OCI-LY1 (cell line): ENCODE data around the gene ENPP7.

Experiments used
- H2AFZ ChIP-seq: fragments of 200-600 bp; sonication (generic), shearing (Covaris generic); 2 replicates; pipeline ENCODE4 v1.6.0; 2014; ENCODE audit warnings: antibody characterized with exemption, mild to moderate bottlenecking, low read length
- H3F3A ChIP-seq: fragments of 200-600 bp; sonication (generic), shearing (Covaris generic); 2 replicates; pipeline ENCODE4 v1.6.0; 2014; ENCODE audit warnings: mild to moderate bottlenecking, antibody characterized with exemption, low read length, moderate library complexity; ENCODE audit not compliant: insufficient read depth
- H3K27ac ChIP-seq: fragments of 200-600 bp; sonication (generic); 2 replicates; pipeline ENCODE4 v1.5.1; 2014; ENCODE audit warnings: low read length, mixed run types, mild to moderate bottlenecking, low read depth; ENCODE audit not compliant: poor library complexity, severe bottlenecking
- H3K27me3 ChIP-seq: fragments of 200-600 bp; sonication (generic); 2 replicates; pipeline ENCODE4 v1.6.0; 2014; ENCODE audit warnings: antibody characterized with exemption, mild to moderate bottlenecking, low read length, moderate library complexity; ENCODE audit not compliant: insufficient read depth
- H3K36me3 ChIP-seq: fragments of 200-600 bp; sonication (generic); 2 replicates; pipeline ENCODE4 v1.6.1; 2014; ENCODE audit warnings: mild to moderate bottlenecking, antibody characterized with exemption, low read length, moderate library complexity, mixed read lengths; ENCODE audit not compliant: insufficient read depth
- H3K4me1 ChIP-seq: fragments of 200-600 bp; sonication (generic); 2 replicates; pipeline ENCODE4 v1.5.1; 2014; ENCODE audit warnings: mild to moderate bottlenecking, low read length, moderate library complexity; ENCODE audit not compliant: insufficient read depth, severe bottlenecking
- H3K4me2 ChIP-seq: fragments of 200-600 bp; sonication (generic), shearing (Covaris generic); 2 replicates; pipeline ENCODE4 v1.6.1; 2014; ENCODE audit warnings: low read length
- H3K4me3 ChIP-seq: fragments of 200-600 bp; sonication (generic); 2 replicates; pipeline ENCODE4 v1.5.1; 2014; ENCODE audit warnings: low read length, low read depth, mild to moderate bottlenecking, mixed read lengths; ENCODE audit not compliant: poor library complexity, severe bottlenecking
- H3K79me2 ChIP-seq: fragments of 200-600 bp; shearing (Covaris generic); 2 replicates; pipeline ENCODE4 v1.6.1; 2016; ENCODE audit warnings: mixed run types, low read length, mixed read lengths; ENCODE audit not compliant: insufficient read depth
- H3K9ac ChIP-seq: fragments of 200-600 bp; sonication (generic), shearing (Covaris generic); 2 replicates; pipeline ENCODE4 v1.6.1; 2014; ENCODE audit warnings: mild to moderate bottlenecking, low read length, mixed read lengths
- H3K9me2 ChIP-seq: fragments of 200-600 bp; sonication (generic), shearing (Covaris generic); 2 replicates; pipeline ENCODE4 v1.6.1; 2014; ENCODE audit warnings: low read depth, mild to moderate bottlenecking, low read length, mixed read lengths
- H3K9me3 ChIP-seq: fragments of 200-600 bp; shearing (Covaris generic); 2 replicates; pipeline ENCODE4 v1.6.1; 2014; ENCODE audit warnings: low read length, mixed read lengths
- H4K20me1 ChIP-seq: fragments of 200-600 bp; sonication (generic), shearing (Covaris generic); 2 replicates; pipeline ENCODE4 v1.6.0; 2016; ENCODE audit warnings: mild to moderate bottlenecking, low read length; ENCODE audit not compliant: insufficient read depth
- EZH2 ChIP-seq: fragments of 200-600 bp; sonication (generic), shearing (Covaris generic); IDR thresholded peaks from 2 replicates; pipeline ENCODE4 v1.8.0; 2017; ENCODE audit warnings: borderline replicate concordance, mixed run types, mild to moderate bottlenecking, antibody characterized with exemption, low read length, moderate library complexity, mixed read lengths
- TF ChIP-seq, protein P1 (sequence below): fragments of 200-600 bp; sonication (generic), shearing (Covaris generic); IDR thresholded peaks from 2 replicates; pipeline ENCODE4 v1.5.1; 2017; ENCODE audit warnings: mild to moderate bottlenecking, antibody characterized with exemption, low read length, moderate library complexity, mixed read lengths

Gene ENPP7, protein sequence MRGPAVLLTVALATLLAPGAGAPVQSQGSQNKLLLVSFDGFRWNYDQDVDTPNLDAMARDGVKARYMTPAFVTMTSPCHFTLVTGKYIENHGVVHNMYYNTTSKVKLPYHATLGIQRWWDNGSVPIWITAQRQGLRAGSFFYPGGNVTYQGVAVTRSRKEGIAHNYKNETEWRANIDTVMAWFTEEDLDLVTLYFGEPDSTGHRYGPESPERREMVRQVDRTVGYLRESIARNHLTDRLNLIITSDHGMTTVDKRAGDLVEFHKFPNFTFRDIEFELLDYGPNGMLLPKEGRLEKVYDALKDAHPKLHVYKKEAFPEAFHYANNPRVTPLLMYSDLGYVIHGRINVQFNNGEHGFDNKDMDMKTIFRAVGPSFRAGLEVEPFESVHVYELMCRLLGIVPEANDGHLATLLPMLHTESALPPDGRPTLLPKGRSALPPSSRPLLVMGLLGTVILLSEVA

DNA sequence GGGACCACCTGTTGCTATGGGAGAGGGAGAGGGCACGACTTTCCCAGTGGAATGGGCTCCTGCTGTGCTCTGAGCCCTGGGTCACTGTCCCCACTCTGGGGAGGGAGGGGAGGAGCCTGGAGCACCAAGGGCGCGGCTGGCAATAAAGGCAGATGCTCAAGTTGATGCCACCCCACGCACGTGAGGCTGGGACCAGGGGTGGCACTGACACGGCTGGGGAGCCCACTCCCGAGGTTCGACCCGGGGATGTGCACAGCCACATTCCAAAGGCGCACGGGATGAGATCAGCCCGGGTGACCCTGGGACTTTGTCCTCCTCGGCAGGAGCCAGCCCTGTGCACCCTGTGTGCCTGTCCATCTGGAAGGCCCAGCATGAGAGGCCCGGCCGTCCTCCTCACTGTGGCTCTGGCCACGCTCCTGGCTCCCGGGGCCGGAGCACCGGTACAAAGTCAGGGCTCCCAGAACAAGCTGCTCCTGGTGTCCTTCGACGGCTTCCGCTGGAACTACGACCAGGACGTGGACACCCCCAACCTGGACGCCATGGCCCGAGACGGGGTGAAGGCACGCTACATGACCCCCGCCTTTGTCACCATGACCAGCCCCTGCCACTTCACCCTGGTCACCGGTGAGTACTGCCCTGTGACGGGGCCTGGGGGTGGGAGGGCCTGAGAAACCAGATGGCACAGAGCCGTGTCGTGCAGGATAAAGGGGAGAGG, at the start of gene ENPP7:
Gene ENPP7, plus strand, starts transcription at position 175 of the 715 bp plus-strand sequence. Its CDS starts 197 bp downstream, at position 372.
- no peaks in the 10 kb centered on the region for H3K79me2 ChIP-seq
- peaks cover 31% of the 10 kb centered on the region for H3K4me1 ChIP-seq
- no peak within 1 kb of the TSS for H3K9ac ChIP-seq
- no peak for TF ChIP-seq EZH2
- TF ChIP-seq, protein P1, sequence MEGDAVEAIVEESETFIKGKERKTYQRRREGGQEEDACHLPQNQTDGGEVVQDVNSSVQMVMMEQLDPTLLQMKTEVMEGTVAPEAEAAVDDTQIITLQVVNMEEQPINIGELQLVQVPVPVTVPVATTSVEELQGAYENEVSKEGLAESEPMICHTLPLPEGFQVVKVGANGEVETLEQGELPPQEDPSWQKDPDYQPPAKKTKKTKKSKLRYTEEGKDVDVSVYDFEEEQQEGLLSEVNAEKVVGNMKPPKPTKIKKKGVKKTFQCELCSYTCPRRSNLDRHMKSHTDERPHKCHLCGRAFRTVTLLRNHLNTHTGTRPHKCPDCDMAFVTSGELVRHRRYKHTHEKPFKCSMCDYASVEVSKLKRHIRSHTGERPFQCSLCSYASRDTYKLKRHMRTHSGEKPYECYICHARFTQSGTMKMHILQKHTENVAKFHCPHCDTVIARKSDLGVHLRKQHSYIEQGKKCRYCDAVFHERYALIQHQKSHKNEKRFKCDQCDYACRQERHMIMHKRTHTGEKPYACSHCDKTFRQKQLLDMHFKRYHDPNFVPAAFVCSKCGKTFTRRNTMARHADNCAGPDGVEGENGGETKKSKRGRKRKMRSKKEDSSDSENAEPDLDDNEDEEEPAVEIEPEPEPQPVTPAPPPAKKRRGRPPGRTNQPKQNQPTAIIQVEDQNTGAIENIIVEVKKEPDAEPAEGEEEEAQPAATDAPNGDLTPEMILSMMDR: no peak
- H2AFZ ChIP-seq: no peak within 1 kb of the TSS
- no peak within 1 kb of the TSS for H3K4me3 ChIP-seq
- H3F3A ChIP-seq: no peaks in the 10 kb centered on the region
- no peaks in the 10 kb centered on the region for H3K27me3 ChIP-seq
- no peak within 1 kb of the TSS for H3K27ac ChIP-seq
- no peak within 1 kb of the TSS for H3K4me2 ChIP-seq
- H3K36me3 ChIP-seq: no peaks in the 10 kb centered on the region
- no peaks in the 10 kb centered on the region for H3K9me3 ChIP-seq
- H3K9me2 ChIP-seq: no peaks in the 10 kb centered on the region
- H4K20me1 ChIP-seq: no peaks in the 10 kb centered on the region

DNA sequence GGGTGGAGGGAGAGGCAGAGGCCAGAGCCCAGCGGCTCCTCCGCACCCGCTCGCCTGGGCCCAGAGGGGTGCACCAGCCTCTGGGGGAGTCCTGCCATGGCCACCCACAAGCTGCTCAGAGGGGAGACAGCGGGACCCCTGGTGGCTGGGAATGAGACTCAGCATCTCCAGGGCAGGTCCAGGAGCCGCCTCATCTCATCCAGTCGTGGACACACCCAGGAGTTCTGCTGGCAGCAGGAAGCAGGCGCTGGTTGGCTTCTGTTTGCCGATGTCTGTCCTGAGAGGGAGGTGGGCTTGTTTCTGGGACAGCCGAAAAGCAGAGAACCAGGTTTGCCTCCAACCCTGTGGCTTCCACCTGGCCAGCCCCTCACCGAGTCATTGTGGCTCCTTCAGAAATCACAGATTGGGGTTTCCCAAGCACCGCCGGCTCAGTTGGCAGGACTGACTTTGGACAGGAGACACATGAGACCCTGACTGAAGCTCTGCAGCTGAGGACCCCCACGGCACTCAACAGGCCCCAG, 49.6 kb upstream of the ENPP7 start:
- Histone ChIP-seq H3K9me2 (no peaks in the 10 kb centered on the region), H2AFZ (no peak overlapping the region), H3F3A (no peaks in the 10 kb centered on the region), H3K4me3 (no peak overlapping the region), H3K9me3 (no peaks in the 10 kb centered on the region), H3K4me2 (no peak overlapping the region), H3K27ac (no peak overlapping the region), H3K27me3 (peaks cover 4% of the 10 kb centered on the region), H3K79me2 (no peaks in the 10 kb centered on the region), H3K4me1 (no peaks in the 10 kb centered on the region), H3K9ac (no peak overlapping the region), H3K36me3 (no peaks in the 10 kb centered on the region), H4K20me1 (no peaks in the 10 kb centered on the region)
- no peak for TF ChIP-seq EZH2
- TF ChIP-seq, protein P1: no peak

DNA sequence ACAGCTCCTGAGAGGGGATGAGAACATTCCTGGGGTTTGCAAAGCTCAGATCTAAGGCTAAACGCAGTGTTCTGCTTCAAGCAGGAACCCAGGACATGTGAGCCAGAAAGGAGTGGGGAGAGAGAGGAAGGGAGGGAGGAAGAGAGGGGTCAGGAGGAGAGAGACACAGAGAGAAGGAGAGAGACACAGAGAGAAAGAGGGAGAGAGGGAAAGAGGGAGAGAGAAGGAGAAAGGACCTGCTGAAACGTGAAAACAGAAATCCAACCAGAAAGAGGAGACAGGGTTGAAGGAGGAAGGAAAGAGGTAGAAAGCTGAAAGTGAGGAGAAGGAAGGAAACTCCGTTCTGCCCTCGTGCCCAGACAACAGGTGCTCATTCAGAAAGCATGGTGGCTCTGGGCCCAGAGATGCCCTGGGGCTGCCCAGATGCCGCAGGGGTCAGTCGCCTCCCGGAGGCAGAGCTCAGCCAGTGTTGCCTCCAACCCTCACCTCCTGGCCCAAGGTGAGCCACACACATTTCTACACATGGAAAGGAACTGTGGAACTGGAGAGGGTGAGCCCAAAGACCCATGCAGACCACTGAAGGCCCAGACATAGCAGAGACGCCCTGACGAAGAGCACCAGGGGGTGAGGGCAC, 49.0 kb upstream of the ENPP7 start:
- Histone ChIP-seq H3K36me3 (no peaks in the 10 kb centered on the region), H3K9me3 (no peaks in the 10 kb centered on the region), H3K79me2 (no peaks in the 10 kb centered on the region), H3K4me2 (no peak overlapping the region), H4K20me1 (no peaks in the 10 kb centered on the region), H2AFZ (no peak overlapping the region), H3F3A (no peaks in the 10 kb centered on the region), H3K9me2 (no peaks in the 10 kb centered on the region), H3K27ac (no peak overlapping the region), H3K4me3 (no peak overlapping the region), H3K9ac (no peak overlapping the region), H3K27me3 (peaks cover 4% of the 10 kb centered on the region), H3K4me1 (no peaks in the 10 kb centered on the region)
- TF ChIP-seq, protein P1: no peak
- no peak for TF ChIP-seq EZH2
